HEK293 (cell line): ENCODE results near the gene MED14.

ENCODE experiments used
- GFI1B ChIP-seq: fragments of 450-650 bp; formaldehyde crosslinking; IDR thresholded peaks from 2 replicates; pipeline ENCODE4 v1.5.1; 2016; ENCODE audit warnings: missing biosample characterization, missing genetic modification characterization
- GLIS1 ChIP-seq: fragments of 450-650 bp; formaldehyde crosslinking; IDR thresholded peaks from 2 replicates; pipeline ENCODE4 v1.5.1; 2016; ENCODE audit warnings: missing biosample characterization, missing genetic modification characterization
- GLIS2 ChIP-seq: fragments of 450-650 bp; formaldehyde crosslinking; IDR thresholded peaks from 2 replicates; pipeline ENCODE4 v1.5.1; 2016; ENCODE audit warnings: missing biosample characterization, missing genetic modification characterization
- IKZF3 ChIP-seq: fragments of 450-650 bp; IDR thresholded peaks from 2 replicates; pipeline ENCODE4 v1.5.0; 2018; ENCODE audit warnings: missing biosample characterization, mild to moderate bottlenecking, missing genetic modification characterization, moderate library complexity
- KLF10 ChIP-seq: fragments of 450-650 bp; IDR thresholded peaks from 2 replicates; pipeline ENCODE4 v1.5.1; 2018; ENCODE audit warnings: missing biosample characterization, mild to moderate bottlenecking, missing genetic modification characterization
- KLF9 ChIP-seq: fragments of 450-650 bp; formaldehyde crosslinking; IDR thresholded peaks from 2 replicates; pipeline ENCODE4 v1.5.1; 2016; ENCODE audit warnings: missing biosample characterization, missing genetic modification characterization, low read depth
- SP3 ChIP-seq: fragments of 450-650 bp; formaldehyde crosslinking; IDR thresholded peaks from 2 replicates; pipeline ENCODE4 v1.5.1; 2016; ENCODE audit warnings: missing biosample characterization, missing genetic modification characterization
- SP7 ChIP-seq: fragments of 450-650 bp; formaldehyde crosslinking; IDR thresholded peaks from 2 replicates; pipeline ENCODE4 v1.5.1; 2016; ENCODE audit warnings: missing biosample characterization, missing genetic modification characterization
- ZBTB20 ChIP-seq: fragments of 450-650 bp; formaldehyde crosslinking; IDR thresholded peaks from 2 replicates; pipeline ENCODE4 v1.5.1; 2016; ENCODE audit warnings: missing biosample characterization, missing genetic modification characterization
- ZFP37 ChIP-seq: fragments of 450-650 bp; formaldehyde crosslinking; IDR thresholded peaks from 2 replicates; pipeline ENCODE4 v1.5.1; 2016; ENCODE audit warnings: missing biosample characterization, missing genetic modification characterization
- ZIC2 ChIP-seq: fragments of 450-650 bp; formaldehyde crosslinking; IDR thresholded peaks from 2 replicates; pipeline ENCODE4 v1.5.1; 2016; ENCODE audit warnings: missing biosample characterization, missing genetic modification characterization
- ZNF138 ChIP-seq: fragments of 450-650 bp; formaldehyde crosslinking; IDR thresholded peaks from 2 replicates; pipeline ENCODE4 v1.5.1; 2016; ENCODE audit warnings: missing biosample characterization, missing genetic modification characterization, borderline replicate concordance
- ZNF146 ChIP-seq: fragments of 450-650 bp; formaldehyde crosslinking; IDR thresholded peaks from 2 replicates; pipeline ENCODE4 v1.5.1; 2016; ENCODE audit warnings: missing biosample characterization, missing genetic modification characterization
- ZNF155 ChIP-seq: fragments of 450-650 bp; formaldehyde crosslinking; IDR thresholded peaks from 2 replicates; pipeline ENCODE4 v1.5.1; 2016; ENCODE audit warnings: missing biosample characterization, missing genetic modification characterization
- ZNF16 ChIP-seq: fragments of 450-650 bp; formaldehyde crosslinking; IDR thresholded peaks from 2 replicates; pipeline ENCODE4 v1.5.1; 2016; ENCODE audit warnings: low read depth, missing biosample characterization, missing genetic modification characterization
- ZNF169 ChIP-seq: fragments of 450-650 bp; formaldehyde crosslinking; IDR thresholded peaks from 2 replicates; pipeline ENCODE4 v1.5.1; 2016; ENCODE audit warnings: missing biosample characterization, missing genetic modification characterization
- ZNF341 ChIP-seq: fragments of 450-650 bp; formaldehyde crosslinking; IDR thresholded peaks from 2 replicates; pipeline ENCODE4; 2016; ENCODE audit warnings: low read depth, missing biosample characterization, missing genetic modification characterization
- ZNF433 ChIP-seq: fragments of 450-650 bp; formaldehyde crosslinking; IDR thresholded peaks from 2 replicates; pipeline ENCODE4 v1.5.1; 2016; ENCODE audit warnings: missing biosample characterization, missing genetic modification characterization, low read depth
- ZNF514 ChIP-seq: fragments of 450-650 bp; formaldehyde crosslinking; IDR thresholded peaks from 2 replicates; pipeline ENCODE4 v1.5.1; 2016; ENCODE audit warnings: missing biosample characterization, missing genetic modification characterization
- ZNF548 ChIP-seq: fragments of 450-650 bp; formaldehyde crosslinking; IDR thresholded peaks from 2 replicates; pipeline ENCODE4 v1.5.1; 2016; ENCODE audit warnings: missing biosample characterization, missing genetic modification characterization
- ZNF561 ChIP-seq: fragments of 450-650 bp; IDR thresholded peaks from 2 replicates; pipeline ENCODE4 v1.5.1; 2018; ENCODE audit warnings: missing biosample characterization, missing genetic modification characterization, borderline replicate concordance
- ZNF658 ChIP-seq: fragments of 450-650 bp; formaldehyde crosslinking; IDR thresholded peaks from 2 replicates; pipeline ENCODE4; 2016; ENCODE audit warnings: missing biosample characterization, missing genetic modification characterization
- ZNF670 ChIP-seq: fragments of 450-650 bp; formaldehyde crosslinking; IDR thresholded peaks from 2 replicates; pipeline ENCODE4 v1.5.1; 2016; ENCODE audit warnings: missing biosample characterization, missing genetic modification characterization, low read depth
- TF ChIP-seq, protein P1 (sequence below): fragments of 450-650 bp; formaldehyde crosslinking; conservative IDR thresholded peaks from 2 replicates; pipeline ENCODE4 v1.5.1; 2016; ENCODE audit warnings: low read depth, missing biosample characterization, missing genetic modification characterization
- TF ChIP-seq, protein P2 (sequence below): fragments of 450-650 bp; IDR thresholded peaks from 2 replicates; pipeline ENCODE4 v1.5.1; 2018; ENCODE audit warnings: missing biosample characterization, missing genetic modification characterization
- TF ChIP-seq, protein P3 (sequence below): fragments of 450-650 bp; formaldehyde crosslinking; IDR thresholded peaks from 2 replicates; pipeline ENCODE4 v1.5.1; 2017; ENCODE audit warnings: missing biosample characterization, missing genetic modification characterization
- TF ChIP-seq, protein P4 (sequence below): fragments of 450-650 bp; formaldehyde crosslinking; IDR thresholded peaks from 2 replicates; pipeline ENCODE4 v1.5.1; 2016; ENCODE audit warnings: missing biosample characterization, missing genetic modification characterization, low read depth
- TF ChIP-seq, protein P5 (sequence below): fragments of 450-650 bp; formaldehyde crosslinking; IDR thresholded peaks from 2 replicates; pipeline ENCODE4; 2016; ENCODE audit warnings: missing biosample characterization, missing genetic modification characterization
- TF ChIP-seq, protein P6 (sequence below): fragments of 450-650 bp; formaldehyde crosslinking; IDR thresholded peaks from 2 replicates; pipeline ENCODE4 v1.5.1; 2016; ENCODE audit warnings: missing biosample characterization, missing genetic modification characterization

Gene MED14

DNA sequence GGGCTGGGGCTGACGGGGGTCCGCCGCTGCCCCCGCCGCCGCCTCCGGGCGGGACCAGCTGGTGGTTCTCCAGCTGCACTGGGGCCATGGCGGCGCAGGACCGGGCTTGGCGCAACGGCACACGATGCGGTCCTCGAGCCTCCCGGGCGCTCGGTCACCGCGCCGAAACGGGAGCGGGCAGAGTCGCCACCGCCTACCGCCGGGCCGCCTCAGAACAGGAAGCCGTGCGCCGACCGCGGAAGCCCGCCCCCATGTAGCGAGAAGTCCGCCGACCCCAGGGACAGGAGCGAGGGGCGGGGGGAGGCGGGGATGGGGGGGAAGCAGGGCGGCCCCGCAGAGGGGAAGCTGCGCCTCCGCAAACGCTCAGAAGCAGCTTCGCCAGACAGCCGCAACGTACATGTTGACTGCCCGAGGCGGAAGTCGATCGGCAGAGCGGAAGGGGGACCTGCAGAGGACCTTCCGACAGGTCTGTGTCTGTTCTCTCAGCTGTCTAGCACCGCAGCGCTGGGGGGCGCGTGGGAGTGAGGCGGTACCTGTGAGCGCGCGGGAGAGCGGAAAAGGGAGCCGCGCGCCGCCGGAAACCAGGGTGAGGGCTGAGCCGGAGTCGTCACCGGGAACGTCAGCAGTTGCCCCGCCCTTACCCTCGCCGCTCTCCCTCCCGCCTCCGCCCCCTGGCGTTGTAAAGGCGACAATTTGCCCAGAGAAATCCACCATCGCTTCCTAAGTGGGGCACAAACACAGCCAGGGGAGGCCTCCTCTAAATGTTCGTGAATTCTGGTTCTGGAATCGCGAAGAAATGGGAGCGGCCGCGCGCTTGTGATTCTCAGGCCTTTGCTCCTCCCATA, at the start of gene MED14 (continued):
- peak; percentile 75 for TF ChIP-seq ZIC2 (tag by site-specific recombination)
- peak; percentile 35; the same call in 1 of the 2 replicates for TF ChIP-seq ZNF561
- TF ChIP-seq IKZF3 (tag by site-specific recombination): no peak
- TF ChIP-seq SP7 (tag by site-specific recombination): peak; percentile 85
- TF ChIP-seq ZFP37 (tag by site-specific recombination): no peak
- TF ChIP-seq ZNF169 (tag by site-specific recombination): no peak
- TF ChIP-seq ZNF433: no peak
- peak; percentile 98 for TF ChIP-seq GLIS2 (tag by site-specific recombination)
- no peak for TF ChIP-seq GFI1B (tag by site-specific recombination)
- TF ChIP-seq ZBTB20 (tag by site-specific recombination): peak; percentile 48; the same call in 1 of the 2 replicates
- TF ChIP-seq, protein P1, sequence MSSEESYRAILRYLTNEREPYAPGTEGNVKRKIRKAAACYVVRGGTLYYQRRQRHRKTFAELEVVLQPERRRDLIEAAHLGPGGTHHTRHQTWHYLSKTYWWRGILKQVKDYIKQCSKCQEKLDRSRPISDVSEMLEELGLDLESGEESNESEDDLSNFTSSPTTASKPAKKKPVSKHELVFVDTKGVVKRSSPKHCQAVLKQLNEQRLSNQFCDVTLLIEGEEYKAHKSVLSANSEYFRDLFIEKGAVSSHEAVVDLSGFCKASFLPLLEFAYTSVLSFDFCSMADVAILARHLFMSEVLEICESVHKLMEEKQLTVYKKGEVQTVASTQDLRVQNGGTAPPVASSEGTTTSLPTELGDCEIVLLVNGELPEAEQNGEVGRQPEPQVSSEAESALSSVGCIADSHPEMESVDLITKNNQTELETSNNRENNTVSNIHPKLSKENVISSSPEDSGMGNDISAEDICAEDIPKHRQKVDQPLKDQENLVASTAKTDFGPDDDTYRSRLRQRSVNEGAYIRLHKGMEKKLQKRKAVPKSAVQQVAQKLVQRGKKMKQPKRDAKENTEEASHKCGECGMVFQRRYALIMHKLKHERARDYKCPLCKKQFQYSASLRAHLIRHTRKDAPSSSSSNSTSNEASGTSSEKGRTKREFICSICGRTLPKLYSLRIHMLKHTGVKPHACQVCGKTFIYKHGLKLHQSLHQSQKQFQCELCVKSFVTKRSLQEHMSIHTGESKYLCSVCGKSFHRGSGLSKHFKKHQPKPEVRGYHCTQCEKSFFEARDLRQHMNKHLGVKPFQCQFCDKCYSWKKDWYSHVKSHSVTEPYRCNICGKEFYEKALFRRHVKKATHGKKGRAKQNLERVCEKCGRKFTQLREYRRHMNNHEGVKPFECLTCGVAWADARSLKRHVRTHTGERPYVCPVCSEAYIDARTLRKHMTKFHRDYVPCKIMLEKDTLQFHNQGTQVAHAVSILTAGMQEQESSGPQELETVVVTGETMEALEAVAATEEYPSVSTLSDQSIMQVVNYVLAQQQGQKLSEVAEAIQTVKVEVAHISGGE (tag by site-specific recombination): peak; percentile 98
- TF ChIP-seq ZNF155 (tag by site-specific recombination): no peak
- no peak for TF ChIP-seq ZNF658 (tag by site-specific recombination)
- no peak for TF ChIP-seq ZNF146 (tag by site-specific recombination)
- TF ChIP-seq ZNF670 (tag by site-specific recombination): no peak
- peak; percentile 71 for TF ChIP-seq KLF9 (tag by site-specific recombination)
- TF ChIP-seq GLIS1 (tag by site-specific recombination): peak; percentile 96
- no peak for TF ChIP-seq ZNF138 (tag by site-specific recombination)
- TF ChIP-seq ZNF514 (tag by site-specific recombination): no peak
- TF ChIP-seq, protein P2, sequence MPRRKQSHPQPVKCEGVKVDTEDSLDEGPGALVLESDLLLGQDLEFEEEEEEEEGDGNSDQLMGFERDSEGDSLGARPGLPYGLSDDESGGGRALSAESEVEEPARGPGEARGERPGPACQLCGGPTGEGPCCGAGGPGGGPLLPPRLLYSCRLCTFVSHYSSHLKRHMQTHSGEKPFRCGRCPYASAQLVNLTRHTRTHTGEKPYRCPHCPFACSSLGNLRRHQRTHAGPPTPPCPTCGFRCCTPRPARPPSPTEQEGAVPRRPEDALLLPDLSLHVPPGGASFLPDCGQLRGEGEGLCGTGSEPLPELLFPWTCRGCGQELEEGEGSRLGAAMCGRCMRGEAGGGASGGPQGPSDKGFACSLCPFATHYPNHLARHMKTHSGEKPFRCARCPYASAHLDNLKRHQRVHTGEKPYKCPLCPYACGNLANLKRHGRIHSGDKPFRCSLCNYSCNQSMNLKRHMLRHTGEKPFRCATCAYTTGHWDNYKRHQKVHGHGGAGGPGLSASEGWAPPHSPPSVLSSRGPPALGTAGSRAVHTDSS (tag by site-specific recombination): no peak
- TF ChIP-seq, protein P3, sequence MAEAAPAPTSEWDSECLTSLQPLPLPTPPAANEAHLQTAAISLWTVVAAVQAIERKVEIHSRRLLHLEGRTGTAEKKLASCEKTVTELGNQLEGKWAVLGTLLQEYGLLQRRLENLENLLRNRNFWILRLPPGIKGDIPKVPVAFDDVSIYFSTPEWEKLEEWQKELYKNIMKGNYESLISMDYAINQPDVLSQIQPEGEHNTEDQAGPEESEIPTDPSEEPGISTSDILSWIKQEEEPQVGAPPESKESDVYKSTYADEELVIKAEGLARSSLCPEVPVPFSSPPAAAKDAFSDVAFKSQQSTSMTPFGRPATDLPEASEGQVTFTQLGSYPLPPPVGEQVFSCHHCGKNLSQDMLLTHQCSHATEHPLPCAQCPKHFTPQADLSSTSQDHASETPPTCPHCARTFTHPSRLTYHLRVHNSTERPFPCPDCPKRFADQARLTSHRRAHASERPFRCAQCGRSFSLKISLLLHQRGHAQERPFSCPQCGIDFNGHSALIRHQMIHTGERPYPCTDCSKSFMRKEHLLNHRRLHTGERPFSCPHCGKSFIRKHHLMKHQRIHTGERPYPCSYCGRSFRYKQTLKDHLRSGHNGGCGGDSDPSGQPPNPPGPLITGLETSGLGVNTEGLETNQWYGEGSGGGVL (tag by site-specific recombination): peak; percentile 90
- peak; percentile 87 for TF ChIP-seq SP3
- 0 out of 2 replicates have a peak, but pooled peaks have one; percentile 15 for TF ChIP-seq ZNF16
- TF ChIP-seq, protein P4, sequence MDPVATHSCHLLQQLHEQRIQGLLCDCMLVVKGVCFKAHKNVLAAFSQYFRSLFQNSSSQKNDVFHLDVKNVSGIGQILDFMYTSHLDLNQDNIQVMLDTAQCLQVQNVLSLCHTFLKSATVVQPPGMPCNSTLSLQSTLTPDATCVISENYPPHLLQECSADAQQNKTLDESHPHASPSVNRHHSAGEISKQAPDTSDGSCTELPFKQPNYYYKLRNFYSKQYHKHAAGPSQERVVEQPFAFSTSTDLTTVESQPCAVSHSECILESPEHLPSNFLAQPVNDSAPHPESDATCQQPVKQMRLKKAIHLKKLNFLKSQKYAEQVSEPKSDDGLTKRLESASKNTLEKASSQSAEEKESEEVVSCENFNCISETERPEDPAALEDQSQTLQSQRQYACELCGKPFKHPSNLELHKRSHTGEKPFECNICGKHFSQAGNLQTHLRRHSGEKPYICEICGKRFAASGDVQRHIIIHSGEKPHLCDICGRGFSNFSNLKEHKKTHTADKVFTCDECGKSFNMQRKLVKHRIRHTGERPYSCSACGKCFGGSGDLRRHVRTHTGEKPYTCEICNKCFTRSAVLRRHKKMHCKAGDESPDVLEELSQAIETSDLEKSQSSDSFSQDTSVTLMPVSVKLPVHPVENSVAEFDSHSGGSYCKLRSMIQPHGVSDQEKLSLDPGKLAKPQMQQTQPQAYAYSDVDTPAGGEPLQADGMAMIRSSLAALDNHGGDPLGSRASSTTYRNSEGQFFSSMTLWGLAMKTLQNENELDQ (tag by site-specific recombination): no peak
- TF ChIP-seq, protein P5, sequence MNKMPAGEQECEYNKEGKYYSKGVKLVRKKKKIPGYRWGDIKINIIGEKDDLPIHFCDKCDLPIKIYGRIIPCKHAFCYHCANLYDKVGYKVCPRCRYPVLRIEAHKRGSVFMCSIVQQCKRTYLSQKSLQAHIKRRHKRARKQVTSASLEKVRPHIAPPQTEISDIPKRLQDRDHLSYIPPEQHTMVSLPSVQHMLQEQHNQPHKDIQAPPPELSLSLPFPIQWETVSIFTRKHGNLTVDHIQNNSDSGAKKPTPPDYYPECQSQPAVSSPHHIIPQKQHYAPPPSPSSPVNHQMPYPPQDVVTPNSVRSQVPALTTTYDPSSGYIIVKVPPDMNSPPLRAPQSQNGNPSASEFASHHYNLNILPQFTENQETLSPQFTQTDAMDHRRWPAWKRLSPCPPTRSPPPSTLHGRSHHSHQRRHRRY (tag by site-specific recombination): no peak
- TF ChIP-seq, protein P6, sequence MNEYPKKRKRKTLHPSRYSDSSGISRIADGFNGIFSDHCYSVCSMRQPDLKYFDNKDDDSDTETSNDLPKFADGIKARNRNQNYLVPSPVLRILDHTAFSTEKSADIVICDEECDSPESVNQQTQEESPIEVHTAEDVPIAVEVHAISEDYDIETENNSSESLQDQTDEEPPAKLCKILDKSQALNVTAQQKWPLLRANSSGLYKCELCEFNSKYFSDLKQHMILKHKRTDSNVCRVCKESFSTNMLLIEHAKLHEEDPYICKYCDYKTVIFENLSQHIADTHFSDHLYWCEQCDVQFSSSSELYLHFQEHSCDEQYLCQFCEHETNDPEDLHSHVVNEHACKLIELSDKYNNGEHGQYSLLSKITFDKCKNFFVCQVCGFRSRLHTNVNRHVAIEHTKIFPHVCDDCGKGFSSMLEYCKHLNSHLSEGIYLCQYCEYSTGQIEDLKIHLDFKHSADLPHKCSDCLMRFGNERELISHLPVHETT: peak; percentile 68
- no peak for TF ChIP-seq ZNF548 (tag by site-specific recombination)
- TF ChIP-seq KLF10 (tag by site-specific recombination): peak; percentile 33; the same call in 1 of the 2 replicates
- TF ChIP-seq ZNF341: peak; percentile 93
